NK-92 treated with Interleukin-12 subunit alpha and Interleukin-12 subunit beta, amount 100 ng/mL, for 24 hours (cell line): Measurements from ENCODE around the gene MAPK4.

Source experiments
- DNase-seq: peaks from one replicate; lab custom pipeline; 2025; lab: John Stamatoyannopoulos, UW

Gene MAPK4

DNA sequence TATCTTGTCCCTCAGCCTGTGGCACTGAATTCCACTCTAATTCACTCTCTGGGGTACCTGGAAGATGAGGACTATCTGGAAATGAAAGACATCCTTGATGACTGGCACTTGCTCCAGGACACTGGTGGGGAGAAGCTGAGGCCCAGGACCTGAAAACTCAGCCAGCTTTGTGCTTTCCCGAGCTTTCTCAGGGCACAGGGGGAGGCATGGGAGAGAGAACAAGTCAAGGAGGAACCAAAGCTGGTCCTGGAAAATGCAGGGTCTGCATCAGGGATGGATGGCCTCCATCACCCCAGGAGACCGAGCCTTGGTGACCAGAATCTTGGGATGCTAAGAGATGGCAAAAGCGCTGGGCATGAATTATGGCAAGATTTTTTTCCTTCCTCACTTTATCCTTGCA, 65.1 kb downstream of the MAPK4 start:
- DNase-seq: no peak

DNA sequence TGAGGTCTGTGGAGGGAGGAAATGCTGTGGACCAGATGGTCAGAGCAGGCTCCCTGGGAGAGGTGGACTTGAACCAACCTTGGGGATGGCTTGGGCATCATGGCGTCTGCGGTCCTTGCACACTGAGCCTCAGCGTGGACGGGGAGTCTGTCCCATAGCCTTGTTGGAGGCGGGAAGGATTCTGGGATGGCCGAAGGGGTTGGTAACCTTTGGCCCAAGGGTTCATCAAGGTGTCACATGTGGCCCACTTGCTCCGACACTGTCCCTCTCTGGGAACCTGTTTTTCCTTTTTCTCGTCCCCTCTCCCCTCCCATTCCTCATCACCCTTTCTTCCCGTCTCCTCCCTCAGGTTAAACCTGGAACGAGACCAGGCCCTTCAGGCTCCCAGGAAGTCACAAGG, 66.4 kb downstream of the MAPK4 start:
- no peak for DNase-seq

DNA sequence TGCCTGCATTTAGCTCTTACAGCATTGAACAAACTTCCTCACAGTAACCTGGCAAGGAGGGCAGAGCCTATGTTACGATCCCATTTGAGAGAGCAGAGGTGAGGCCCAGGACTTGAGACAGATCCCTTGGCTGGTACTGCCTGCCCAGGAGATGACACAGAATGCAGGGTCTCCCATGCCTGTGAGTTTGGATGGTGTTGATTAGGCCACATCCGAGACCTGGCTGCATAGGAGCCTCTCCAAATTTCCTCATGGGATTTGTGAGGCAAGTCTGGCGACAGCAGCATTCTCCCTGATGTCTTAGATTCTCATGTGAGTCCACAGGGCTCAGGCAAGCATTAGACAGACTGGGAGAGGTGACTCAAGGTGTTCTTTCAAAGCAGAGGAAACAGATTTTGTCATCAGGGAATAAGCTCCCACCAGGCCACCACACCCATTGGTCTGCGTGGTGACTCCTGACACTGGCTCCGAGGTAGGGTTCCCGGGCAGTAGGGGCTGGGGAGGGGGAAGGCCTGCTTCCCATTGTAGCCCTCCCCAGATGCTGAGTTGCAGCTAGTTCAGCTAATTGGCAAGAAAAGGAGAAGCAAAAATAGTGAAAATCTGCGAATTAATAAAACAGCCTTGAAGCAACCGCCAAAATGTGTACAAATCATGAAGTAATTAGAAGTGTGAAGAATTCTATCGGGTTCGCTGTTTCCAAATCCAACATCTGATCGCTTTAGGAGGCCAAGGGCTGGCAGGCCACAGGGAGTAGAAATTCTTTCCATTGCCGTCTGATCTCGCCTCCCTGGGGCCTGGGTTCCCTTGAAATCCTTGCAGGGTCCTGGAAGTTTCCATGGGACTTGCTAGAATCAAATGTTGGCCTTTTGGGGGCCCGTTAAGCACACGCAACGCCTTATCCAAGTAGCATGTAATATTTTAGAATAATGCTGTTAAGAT, 68.0 kb downstream of the MAPK4 start:
- no peak for DNase-seq

DNA sequence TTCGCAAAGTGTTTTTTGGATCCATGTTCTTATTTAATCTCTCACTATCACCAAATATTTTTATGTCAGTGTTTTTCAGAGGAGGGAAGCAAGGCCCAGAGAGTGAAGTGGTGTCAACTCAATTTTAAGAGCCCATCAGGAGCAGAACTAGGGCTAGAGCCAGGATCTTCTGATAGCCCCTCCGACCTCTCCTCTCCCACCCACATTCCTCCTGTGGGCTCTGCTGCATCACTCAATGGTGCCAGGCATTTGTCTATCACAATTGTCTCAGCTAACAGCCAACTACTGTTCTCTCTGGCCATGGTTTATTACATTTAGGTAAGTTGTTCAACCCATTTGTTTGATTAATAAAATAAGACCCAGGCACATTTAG, 68.6 kb downstream of the MAPK4 start:
- DNase-seq: no peak

DNA sequence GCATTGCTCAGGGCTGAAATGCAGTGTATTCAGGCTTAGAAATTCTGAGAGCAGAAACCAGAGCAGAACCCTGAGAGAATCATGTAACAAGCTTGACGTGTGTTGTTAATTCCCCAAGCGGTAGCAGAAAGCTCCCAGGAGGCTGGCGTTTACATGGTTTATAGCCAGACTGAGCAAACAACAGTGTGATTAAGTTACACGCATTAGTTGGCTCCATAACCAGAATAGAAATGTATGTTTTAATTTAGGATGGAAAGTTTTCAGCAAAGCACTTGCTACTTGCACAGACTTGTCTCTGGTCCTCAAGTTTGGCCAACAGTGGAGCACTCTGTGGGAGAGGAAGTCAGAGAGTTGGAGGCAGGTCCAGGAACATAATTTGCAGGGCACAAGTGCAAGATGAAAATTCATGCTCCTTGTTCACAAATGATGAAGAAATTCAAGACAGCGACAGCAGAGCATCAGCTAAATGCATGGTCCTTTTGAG, 69.3 kb downstream of the MAPK4 start:
- no peak for DNase-seq

DNA sequence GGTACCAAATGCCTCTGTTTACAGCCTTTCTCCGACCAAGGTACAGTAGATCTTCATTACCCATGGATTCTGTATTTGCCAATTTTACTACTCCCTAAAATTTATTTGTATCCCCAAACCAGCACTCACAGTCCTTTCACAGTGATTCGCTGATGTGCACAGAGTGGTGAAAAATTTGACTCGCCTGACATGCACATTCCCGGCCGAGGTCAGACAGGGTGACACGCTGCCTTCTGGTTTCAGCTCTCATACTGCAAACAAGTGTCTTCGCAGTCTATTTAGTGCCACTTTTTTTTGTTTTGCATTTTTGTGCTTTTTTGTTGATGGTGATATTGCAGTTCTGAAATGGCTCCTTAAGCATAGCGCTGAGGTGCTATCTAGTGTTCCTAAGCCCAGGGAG, 71.0 kb downstream of the MAPK4 start:
- no peak for DNase-seq

DNA sequence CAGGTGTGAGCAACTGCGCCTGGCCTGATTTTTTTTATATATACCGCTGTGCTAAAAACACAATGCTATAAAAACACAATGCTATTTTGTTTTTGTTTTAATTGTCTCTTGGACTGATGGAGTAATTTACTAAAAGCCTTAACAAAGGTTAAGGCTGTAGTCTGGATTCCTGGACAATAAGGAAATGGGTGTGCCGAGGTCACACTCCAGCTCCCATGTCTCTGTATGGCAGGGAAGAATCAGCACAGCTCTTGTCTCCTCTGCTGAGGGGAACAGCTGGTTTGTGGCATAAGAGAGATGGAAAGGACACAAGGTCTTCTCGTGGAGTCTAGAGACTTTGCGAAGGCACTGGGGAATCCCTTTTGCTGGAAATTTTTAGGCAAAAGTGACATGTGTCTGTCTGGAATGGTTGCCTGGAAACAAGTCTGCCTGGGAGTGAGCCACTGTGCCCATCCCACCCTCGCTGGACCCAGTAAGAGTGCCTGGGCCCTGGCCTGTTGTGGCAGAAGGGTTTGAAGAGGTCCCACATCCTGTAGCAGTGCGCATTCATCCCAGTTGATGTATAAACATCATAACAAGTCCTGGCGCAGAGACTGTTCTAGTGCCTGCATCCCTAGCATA, 73.1 kb downstream of the MAPK4 start:
- DNase-seq: no peak

DNA sequence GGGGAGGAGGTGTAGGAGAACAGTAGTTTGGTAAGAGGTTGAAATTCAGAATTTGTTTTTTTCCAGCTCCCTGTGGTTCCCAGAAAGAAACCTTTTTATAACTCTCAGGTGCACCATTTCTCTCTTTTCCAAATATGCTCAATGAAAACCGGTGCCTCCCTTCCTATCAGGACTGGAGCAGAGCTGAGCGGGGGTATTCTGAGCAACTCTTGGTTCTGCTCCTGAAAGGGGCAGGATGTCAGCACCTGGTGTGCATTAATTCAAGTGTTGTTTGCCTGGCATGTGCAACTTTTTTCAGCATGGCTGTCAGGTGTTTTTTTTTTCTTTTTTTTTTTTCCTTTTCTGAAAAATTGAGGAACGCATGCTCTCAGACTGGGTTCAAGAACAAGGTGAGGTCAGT, 74.1 kb downstream of the MAPK4 start:
- DNase-seq: no peak

DNA sequence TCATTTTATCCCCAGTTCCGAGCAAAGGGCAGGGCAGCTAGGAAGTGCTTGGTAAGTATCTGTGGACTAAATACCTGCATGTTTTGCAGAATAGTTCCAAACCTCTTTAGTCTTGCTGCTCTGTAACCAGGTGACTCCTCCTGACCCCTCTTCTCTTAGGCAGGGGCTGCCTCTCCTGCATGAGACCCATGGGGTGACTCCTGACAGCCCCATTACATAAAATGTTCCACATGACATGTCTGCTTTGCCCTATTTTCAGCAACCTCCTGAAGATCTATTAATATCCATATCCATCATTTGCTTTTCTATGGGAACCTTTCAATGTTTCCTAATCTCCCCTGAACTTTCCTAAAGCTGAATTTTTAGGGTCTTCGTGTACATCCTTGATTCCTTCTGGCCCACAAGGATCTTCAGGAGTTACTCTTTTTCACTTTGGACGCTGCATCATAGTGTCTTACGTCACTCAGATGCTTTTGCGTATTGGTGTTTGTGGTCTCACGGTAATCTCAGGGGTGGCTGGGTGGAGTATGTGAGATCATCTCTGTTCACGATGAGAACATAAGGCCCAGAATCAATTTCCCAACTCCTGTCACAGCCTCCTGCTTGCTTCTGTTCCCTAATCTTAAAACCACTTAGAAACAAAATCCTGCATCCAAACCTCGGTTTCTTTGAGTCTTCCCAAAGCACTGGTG, 76.6 kb downstream of the MAPK4 start:
- DNase-seq: no peak

DNA sequence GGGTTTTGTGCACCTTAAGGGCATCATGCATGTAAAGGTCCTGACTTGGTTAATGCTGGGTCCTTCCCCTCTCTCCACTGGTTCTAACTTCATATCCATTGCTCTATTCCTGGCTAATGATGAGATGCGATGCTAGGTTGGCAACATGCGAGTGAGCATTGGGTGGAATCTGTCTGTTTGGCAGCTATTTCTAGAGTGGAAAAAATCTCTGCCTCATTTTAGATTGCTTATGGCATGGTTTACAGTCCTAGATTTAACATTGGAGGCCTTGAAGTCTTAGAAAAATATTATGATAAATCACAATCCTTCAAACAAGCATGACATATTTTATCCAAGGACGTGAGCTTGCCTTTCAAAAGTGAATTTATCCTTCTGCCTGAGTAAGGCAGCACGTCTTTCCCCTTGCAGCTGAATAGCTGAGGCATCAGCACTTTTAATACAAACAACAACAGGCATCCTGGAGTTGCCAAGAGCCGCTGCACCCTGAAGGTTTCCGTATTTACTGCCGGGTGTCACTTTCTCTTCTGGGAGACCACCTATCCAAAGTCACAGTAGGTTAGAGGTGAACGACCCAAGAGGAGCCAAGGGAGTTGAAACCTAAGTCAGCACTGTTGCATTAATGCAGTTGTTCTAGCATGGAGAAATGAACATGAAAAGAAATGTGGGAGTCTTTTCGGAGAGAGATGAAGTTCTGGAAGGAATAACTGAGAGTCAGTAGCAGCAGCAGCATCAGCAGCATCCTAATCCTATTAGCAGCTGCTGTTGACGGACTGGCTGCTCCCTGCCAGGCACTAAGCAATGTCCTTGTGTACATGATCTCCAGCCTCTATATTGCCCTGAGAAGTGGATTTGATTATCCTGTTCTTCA, 78.4 kb downstream of the MAPK4 start:
- DNase-seq: no peak

DNA sequence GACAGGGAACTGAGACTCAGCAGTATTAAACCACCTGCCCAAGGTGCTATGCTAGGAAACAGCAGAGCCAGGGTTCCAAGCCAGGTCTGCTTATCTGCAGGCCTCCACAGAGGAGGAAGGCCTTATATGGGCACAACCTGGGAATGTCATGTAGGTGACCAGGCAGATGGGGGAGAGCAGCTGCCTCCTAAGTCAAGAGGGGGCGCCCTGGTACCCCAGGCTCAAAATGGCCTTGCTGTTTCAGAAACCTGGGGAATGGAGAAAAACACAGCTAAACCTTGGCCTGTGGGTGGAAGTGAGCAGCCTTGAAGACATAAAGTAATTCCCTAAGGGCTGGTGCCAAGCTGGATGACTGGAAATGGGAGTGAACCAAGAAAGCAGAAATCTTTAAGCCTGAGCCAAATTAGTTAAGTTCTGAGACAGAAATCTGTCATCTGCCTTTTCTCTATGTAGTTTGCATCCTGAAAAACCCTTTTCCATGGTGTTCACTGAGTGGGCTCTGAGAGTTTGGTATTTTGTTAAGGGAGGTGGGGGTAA, 79.1 kb downstream of the MAPK4 start:
- no peak for DNase-seq

DNA sequence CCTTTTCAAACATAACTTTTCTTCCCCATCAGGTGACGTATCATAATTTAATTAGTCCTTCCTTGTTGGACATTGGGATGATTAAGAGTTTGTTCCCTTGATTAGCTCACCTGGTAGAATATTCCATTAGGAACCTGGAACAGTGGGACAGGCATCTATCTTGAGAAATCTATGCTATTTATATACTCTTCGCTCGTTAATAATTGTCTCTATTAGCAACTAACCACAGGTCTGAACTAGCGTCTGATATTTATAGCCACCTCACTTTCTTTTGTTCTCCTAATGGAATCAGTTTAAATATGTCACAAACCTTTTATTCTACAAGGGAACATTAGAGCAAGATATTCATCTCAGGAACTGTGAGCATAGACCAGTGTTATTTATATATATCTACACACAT, 79.8 kb downstream of the MAPK4 start:
- DNase-seq: no peak

DNA sequence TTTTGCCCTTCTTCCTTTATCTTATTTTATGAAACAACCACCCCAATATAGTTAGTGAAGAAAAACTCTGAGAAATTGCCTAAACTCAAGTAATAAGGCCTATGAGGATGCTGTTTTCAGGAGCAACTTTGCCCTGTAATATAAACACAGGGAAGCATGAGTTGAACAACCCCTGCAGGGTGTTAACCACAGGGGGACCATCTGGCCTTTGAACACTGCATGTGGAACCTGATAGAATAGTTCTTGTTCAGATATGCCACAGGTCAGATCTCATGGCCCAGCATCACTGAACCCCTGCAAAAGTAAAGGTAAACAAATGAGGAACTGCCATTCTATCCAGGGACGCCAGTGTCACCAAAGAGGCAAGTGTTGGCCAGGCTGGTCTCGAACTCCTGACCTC, 82.6 kb downstream of the MAPK4 start:
- no peak for DNase-seq

DNA sequence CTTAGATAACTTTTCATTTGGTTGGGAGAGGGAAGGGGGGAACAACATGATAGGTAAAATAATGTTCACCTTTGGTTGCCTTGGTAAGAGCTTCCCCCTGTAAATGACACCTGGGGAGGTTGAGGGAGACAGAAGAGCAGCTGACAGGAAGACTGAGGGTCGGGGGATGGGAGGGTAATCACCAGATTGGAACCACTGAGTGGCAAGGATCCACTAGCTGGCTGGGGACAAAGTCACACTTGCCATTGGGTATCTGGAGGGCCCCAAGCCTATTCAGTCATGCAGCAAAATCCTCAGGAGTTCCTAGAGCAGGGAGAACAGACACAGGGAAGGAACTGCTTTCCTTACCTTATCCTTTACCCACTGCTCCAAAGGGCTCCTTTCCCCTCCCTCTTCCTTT, 84.3 kb downstream of the MAPK4 start:
- DNase-seq: no peak

DNA sequence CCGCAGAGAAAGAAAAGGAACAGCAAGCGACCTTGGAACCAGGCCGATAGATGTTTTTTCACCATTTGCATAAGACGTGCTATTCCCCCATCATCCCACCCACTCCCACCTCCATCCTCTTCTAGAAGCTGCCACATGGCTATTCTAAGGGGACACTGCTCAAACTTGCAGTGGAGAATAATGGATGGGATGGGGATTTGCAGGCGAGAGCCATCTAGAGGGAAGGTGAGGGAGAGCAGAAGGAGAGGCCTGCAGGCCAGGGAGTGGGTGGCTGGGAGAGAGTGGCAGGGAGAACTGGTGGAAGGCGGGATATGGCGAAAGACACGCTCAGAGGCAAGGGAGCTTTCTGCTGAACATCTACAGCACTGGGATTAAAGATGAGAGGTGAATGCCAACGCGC, 84.9 kb downstream of the MAPK4 start:
- no peak for DNase-seq

DNA sequence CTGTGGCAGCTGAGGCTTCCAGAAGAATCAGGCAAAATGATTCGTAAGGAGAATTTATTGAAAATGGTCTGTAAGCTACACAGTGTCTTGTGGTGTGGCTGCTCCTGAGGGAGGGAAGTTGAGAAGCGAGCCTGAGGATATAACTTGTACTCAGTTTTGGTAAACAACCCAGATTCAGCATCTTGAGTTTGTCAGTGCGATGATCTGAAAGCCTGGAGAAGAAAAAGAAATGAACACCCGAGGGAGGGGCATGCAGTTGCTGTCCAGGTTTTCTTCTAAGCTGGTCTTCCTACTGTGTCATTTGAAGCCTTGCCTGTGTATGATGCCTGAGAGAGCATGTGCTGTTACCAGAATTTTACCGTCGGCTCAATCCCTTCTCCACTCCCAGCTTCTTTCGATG, 87.3 kb downstream of the MAPK4 start:
- DNase-seq: no peak

DNA sequence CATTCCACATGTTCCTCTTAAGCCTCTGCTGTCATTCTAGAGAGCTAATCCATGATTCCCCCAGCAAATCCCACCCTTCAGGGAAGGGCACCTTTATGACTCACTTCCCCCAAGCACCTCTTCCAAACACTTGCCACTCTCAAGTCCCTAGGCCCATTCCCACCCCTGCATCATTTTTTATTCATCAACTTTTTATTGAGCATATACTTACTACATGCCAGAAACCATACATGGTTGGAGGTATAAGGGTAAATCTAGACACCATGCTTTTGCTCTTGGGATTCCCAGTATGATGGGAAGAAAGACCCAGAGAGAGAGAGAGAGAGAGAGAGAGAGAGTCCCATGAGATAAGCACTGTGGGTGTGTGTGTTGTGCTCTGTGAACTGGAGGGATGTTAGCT, 87.9 kb downstream of the MAPK4 start:
- no peak for DNase-seq

DNA sequence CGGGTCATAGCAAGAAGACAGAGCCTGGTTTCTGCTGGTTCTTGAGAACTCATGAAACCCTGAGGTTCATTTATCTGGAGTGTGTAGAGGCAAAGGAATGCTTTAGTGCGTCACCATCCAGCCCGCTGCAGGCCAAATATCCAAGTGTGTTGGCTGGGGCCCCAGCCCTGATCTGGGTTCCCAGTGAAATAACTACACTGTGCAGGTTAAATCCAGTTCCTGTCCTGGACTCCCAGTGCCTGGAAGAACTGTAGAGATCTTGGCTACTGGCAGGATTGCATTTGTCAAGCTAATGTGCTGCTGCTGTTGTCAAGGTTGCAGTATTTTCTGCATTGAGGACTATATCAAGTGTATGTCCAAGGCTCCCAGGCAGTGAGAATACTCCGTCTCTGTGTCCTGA, 89.9 kb downstream of the MAPK4 start:
- no peak for DNase-seq

DNA sequence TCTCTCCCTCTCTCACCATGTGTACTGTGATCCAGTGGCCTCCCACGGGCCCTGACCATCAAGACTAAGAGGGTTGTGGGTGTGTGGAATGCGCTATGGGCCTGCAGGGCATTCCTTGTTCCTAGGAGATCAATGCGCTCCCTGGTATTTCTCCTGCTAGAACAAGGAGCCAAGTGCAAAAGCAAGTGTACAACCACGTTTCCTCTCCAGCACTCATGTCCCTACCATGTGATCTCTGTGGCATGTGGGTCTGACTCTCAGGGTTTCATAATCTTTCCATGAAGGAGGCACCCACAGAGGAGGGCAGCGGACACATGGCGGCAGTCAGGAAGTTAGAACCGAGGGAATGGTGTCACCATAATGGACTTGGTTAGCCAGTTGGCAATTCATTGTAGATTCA, 91.4 kb downstream of the MAPK4 start:
- no peak for DNase-seq

DNA sequence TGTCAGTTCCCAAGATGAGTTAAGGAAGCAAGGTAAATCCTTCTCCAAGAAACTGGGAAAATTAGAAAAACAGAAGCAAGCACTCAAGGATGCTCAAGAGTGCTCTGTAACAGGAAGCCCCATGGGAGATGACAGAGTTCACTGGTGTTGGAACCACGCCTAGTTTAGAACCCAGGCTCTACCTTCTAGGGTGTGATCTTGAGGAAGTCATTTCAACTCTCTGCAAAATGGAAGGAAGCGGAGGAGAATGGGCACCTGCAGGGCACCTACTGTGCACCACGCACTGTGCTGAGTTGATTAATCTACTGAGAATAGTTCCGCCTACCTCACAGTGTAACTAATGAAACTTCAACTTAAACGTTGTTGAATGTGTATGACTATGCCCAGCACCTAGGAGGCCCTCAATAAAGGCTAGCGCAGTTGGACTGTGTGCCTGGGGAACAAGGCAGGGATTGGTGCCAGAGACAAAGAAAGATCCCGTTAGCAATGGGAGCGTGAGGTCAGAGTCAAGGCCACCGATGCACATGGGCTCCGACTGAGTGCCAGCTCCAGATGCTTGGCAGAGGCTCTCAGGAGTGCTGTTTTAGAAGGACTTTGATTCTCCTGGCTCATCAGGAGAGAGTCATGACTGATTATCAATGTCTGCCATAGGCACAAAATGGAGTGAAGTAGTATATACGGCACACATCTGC, 93.7 kb downstream of the MAPK4 start:
- DNase-seq: no peak

DNA sequence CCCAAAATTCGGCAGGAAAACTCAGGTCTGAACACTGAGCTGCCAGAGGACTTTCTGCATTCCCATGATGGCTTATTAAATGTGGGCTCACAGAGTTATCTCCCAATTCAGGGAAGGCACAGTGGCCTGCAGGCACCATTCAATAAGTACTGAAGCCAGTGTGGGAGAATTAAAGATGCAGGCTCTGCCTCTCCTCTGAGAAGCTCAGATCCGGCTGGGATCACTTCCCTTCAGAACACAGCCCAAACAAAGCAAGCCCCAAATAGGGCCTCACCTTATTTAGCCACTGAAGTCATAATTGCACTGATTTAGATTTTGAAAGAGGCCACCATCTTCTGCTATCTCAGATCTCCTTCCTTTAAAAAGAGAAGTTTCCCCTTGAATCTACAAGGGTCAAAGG, 94.3 kb downstream of the MAPK4 start:
- no peak for DNase-seq
